Mesenchymal stem cell (in vitro differentiated cells and primary cell): ENCODE data around the gene RNFT1. TPM values are rescaled to one million over a fixed set of nuclear protein-coding genes. Genes with fewer than 3 reads are reported as not detected.

Experiments used
- small RNA-seq: library from polyadenylated mRNA; stranded (forward); fragments of <200 nt; extraction: miRNeasy Mini kit (QIAGEN cat#:217004); gene quantifications from one replicate; pipeline ENCODE3, GENCODE V24; 2013; ENCODE audit warnings: low read depth

The RNFT1 gene

Small RNA genes within 50 kb of the gene (small RNA-seq; reads per million reads assigned to genes)
- gene RPS29P21: not detected
